Dermis blood vessel endothelial cell (primary cell): ENCODE data around the gene WDR36. TPM values are rescaled to one million over a fixed set of nuclear protein-coding genes. Genes with fewer than 3 reads are reported as not detected.
"Not testable (repeated sequence)": the region's sequence is repeated elsewhere in the genome, so short reads cannot be mapped to it uniquely, and the experiment has no call there.

Experiments used
- DNase-seq: peaks from one replicate; pipeline ENCODE4 v3.0.0; 2010
- total RNA-seq: library from RNA; depleted of rRNA; stranded (reverse); fragments of >200 nt; gene quantifications from 2 replicates; pipeline ENCODE4 v1.2.3, GENCODE V29; 2014

Gene WDR36
- total RNA-seq, 1 donor from 2014 or later = 58.4 TPM

- no peak for DNase-seq
Observed at GRCh38 chr5:111138096-111138495, 45.9 kb downstream of the WDR36 start.

GRCh38 chr5:111141471-111141870 lies 49.3 kb downstream of the WDR36 start:
- not testable (repeated sequence) for DNase-seq

GRCh38 chr5:111142932-111143331 lies 50.8 kb downstream of the WDR36 start:
- DNase-seq = peak; percentile 36

- no peak for DNase-seq
Observed at GRCh38 chr5:111143910-111144309, 51.8 kb downstream of the WDR36 start.

GRCh38 chr5:111144352-111144930 lies 52.3 kb downstream of the WDR36 start:
- no peak for DNase-seq

- DNase-seq = no peak
Observed at GRCh38 chr5:111146053-111146452, 53.9 kb downstream of the WDR36 start.

GRCh38 chr5:111147502-111147901 lies 55.4 kb downstream of the WDR36 start:
- DNase-seq = peak; percentile 11

- no peak for DNase-seq
Observed at GRCh38 chr5:111151998-111152397, 59.9 kb downstream of the WDR36 start.

- DNase-seq = no peak
Observed at GRCh38 chr5:111153483-111153882, 61.3 kb downstream of the WDR36 start.

- DNase-seq = no peak
Observed at GRCh38 chr5:111153945-111154344, 61.8 kb downstream of the WDR36 start.

GRCh38 chr5:111158105-111158744 lies 66.1 kb downstream of the WDR36 start:
- peak; percentile 89 for DNase-seq

- DNase-seq = no peak
Observed at GRCh38 chr5:111159845-111160244, 67.7 kb downstream of the WDR36 start.

GRCh38 chr5:111163000-111163399 lies 70.9 kb downstream of the WDR36 start:
- DNase-seq = no peak

GRCh38 chr5:111165058-111165457 lies 72.9 kb downstream of the WDR36 start:
- DNase-seq = no peak

GRCh38 chr5:111167551-111167950 lies 75.4 kb downstream of the WDR36 start:
- no peak for DNase-seq

GRCh38 chr5:111168608-111169007 lies 76.5 kb downstream of the WDR36 start:
- DNase-seq = no peak

GRCh38 chr5:111169269-111169668 lies 77.1 kb downstream of the WDR36 start:
- no peak for DNase-seq

GRCh38 chr5:111170279-111170678 lies 78.1 kb downstream of the WDR36 start:
- DNase-seq = no peak

GRCh38 chr5:111172504-111172903 lies 80.4 kb downstream of the WDR36 start:
- DNase-seq = no peak

- DNase-seq = no peak
Observed at GRCh38 chr5:111173476-111173875, 81.3 kb downstream of the WDR36 start.
